Breast epithelium (tissue), 3 donors: ENCODE data around the gene ZNF215.

Experiments used
- CTCF ChIP-seq, 3 donors: fragments of 450-650 bp; IDR thresholded peaks; one replicate each; pipeline ENCODE4 v1.5.1; 2016 to 2017; ENCODE audit warnings: antibody characterized with exemption in 3 of 3, mild to moderate bottlenecking in 3 of 3, moderate library complexity in 3 of 3
- POLR2A ChIP-seq: fragments of 450-650 bp; IDR thresholded peaks from one replicate; pipeline ENCODE4 v1.6.1; 2016; ENCODE audit warnings: antibody characterized with exemption, mild to moderate bottlenecking, moderate library complexity

- no peak for TF ChIP-seq CTCF (IDR thresholded peaks at IDR 0.05)
- no peak for TF ChIP-seq POLR2A
Observed at GRCh38 chr11:6931146-6931713, 5.0 kb downstream of the ZNF215 start.
